Measurements from ENCODE around the gene HELZ. TPM values are rescaled to one million over a fixed set of nuclear protein-coding genes. Genes with fewer than 3 reads are reported as not detected.
"Not testable (repeated sequence)": the region's sequence is repeated elsewhere in the genome, so short reads cannot be mapped to it uniquely, and the experiment has no call there.

Gene HELZ
- polyA plus RNA-seq, 3 donors = 28.2 to 42.9 (median 32.5) TPM

DNA sequence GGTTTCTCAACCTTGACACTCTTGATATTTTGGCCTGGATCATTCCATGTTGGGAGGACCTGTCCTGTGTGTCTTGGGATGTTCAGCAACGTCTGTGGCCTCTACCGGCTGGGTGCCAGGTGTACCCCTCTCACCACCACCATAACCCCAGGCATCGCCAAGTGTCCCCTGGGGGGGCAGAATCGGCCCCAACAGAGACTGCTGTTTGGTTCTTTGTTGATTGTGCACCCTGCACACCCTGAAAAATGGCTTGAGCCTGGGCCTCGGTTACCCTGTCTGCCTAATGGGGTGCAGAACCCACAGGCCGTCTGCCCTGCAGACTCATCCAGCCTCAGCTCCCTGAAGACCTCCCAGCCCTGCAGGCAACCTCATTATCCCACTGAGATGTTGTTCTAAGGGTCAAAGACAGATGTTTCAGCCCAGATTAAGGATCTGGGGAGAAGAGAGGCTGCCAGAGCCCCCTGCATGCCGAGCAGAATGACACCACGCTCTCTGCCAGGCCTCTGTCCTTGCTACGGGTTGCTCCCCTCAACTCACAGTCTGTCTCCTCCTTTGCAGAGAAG, 191.5 kb downstream of the HELZ start:
- no peak for DNase-seq

DNA sequence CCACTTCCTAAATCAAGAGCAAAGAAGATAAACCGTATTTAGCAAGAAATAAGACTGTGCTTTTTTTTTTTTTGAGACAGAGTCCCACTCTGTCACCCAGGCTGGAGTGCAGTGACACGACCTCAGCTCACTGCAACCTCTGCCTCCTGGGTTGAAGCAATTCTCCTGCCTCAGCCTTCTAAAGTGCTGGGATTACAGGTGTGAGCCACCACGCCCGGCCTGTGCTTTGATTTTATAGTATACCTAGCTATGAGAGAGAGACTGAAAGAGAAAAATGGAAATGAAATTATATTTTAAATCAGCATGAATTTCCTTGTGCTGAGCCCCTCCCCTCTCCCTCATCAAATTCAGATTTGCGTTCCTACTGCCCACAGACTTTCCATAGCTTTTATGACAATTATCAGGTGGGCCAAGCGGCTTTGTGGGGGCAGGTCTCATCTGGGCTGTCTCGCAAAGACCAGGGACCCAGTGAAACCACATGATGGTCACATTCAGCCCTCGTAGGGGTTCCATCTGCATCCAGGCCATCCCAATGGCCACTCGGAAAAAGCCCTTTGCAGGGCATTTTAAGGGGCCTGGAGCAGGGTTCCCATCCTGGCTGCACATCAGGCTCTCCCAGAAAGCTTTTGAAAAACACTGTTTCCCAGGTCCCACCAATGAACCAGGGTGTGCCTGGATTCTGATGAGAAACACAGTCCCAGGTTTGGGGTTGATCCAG, 192.1 kb downstream of the HELZ start:
- DNase-seq = no peak

DNA sequence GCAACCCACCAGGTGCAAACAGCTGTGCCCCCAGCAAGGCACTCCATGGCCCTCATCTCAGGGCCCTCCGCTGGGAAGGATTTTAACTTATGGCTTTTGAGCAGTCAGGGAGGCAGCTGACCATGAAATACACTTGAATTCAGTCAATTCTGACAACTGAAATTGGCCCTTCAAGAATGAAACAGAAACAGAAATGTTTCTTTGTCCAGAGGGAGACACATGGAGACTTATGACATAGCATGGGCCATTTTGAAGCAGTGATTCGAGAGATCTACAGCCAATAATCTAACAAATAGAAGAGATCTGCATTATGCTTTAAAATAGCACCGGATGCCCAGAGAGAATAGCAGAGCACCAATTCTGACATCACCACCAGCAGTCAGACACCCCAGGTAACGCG, 193.2 kb downstream of the HELZ start:
- DNase-seq = no peak

DNA sequence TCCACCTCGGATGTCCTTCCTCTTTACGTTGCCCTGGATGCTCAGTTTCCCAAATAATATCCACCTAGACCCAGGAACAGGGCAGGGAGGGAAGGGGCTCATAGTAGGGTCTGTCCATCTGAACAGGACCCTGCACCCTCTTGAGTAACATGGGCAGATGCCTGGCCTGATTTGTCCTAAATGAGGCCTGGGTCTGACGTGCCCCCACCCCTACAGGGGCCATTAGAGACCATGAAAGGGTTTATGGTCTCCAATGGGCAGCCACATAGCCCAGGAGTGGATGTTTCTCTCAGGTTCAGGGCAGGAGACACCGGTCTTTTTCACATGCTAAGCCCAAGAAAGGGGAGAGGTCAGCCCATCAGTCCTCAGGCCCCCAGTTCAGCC, 193.8 kb downstream of the HELZ start:
- DNase-seq = no peak

DNA sequence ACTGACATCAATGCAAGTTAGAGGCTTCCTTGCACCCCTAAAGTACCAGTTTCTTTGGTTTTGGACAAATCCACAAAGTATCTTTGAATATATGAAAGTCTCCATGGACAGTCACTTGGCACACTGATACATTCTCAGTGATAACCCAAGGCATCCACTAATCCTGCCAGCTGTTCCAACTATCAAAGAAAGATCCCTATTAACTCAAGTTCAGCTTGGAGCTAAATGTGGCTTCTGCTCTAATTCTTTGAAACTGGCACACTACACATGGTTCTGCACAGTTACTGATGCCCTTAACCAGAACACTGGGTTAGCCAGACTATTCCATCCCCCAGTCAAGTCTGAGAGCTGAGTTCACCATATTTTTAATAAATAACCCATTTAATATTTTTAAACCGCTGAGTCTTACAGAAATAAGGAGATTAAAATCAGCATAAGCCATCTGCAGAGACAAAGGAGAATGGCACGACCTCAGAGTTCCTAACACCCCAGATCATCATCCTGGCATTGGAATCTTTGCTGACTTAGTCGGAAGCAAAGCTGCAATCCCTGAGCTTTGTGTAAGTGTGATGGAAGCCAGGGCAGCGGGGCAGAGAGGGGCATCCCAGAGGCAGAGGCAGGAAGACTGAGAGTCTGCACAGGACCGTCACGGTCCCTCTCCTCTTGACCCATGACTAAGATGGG, 194.4 kb downstream of the HELZ start:
- no peak for DNase-seq

DNA sequence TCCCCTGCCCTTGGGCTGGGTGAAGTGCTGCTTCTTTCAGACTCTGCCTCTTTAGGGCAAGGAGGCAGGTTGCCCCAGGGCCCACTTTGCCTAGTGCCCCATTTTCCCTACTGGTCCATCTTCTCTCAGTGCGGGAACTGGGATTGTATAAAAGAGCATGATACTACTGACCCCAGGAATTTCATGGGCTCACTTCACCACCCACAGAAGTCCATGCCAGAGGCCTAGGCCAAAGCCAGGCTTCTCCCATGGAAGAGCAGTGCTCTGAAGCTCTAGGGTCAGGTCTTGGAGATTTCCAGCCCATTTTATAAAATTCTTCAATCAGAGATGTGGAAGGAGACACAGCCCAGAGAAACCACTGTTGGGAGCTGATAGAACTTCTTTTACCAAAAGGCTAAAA, 194.9 kb downstream of the HELZ start:
- DNase-seq = no peak

DNA sequence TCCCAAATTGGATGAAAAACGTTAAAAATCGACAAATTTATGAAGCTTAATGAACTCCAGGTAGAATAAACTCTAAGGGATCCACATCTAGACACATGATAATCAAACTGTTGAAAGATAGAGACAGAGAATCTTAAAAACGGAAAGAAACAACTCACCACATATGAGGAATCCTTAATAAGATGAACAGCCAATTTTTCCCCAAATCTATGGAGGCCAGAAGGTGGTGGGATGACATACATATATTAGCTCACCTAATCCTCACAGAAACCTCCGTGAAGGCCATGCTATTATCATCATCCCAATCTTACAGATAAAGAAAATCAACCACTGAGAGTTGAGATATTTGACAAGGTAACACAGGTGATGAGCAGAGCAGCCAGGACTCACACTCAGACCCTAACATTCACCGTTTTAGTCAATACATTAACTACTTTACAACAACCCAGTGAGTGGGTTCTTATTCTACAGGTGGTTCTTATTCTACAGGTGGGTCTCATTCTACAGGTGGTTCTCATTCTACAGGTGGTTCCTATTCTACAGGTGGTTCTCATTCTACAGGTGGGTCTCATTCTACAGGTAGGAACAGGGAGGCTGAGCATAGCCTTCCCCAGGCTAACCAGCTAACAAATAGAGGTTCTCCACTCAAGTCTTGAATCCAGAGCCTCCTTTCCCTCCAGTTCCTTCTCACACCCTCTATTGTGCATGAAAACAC, 195.8 kb downstream of the HELZ start:
- DNase-seq = no peak

DNA sequence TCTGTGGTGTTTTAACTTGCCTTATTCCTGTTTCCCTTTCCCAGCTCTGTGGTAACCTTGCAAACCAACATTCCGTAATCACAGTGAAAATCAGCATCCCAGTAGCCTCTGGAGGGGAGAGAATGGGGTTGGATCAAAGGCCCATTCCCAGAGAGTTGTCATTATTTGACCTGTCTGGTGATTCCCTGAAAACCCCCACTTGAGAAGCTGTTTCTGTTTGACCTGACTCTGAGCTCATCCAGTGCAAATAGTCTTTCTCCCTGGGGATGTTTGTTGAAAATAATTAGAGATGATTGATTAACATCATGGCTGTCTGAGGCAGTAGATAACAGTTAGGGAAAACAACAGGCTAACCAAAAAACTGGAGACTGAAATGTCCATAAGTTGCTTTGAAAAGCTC, 197.6 kb downstream of the HELZ start:
- no peak for DNase-seq

DNA sequence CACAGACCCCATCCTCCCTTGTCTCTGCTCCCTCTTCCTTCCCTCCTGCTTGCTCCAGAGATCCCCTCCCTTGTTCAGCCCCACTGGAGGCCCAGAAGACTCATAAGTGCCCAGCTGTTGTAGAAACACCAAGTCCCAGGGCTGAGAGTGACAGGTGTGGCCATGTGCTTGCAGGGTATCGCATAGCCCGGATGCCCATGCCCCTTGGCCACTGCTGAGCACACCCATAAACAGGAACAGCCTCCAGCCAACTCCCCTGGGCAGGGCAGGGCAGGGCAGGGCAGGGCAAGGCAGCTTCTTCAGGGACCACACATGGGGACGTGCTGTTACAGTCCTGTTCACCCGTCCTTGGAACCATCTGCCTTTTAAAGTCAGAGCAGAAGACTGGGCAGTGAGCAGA, 198.6 kb downstream of the HELZ start:
- no peak for DNase-seq

DNA sequence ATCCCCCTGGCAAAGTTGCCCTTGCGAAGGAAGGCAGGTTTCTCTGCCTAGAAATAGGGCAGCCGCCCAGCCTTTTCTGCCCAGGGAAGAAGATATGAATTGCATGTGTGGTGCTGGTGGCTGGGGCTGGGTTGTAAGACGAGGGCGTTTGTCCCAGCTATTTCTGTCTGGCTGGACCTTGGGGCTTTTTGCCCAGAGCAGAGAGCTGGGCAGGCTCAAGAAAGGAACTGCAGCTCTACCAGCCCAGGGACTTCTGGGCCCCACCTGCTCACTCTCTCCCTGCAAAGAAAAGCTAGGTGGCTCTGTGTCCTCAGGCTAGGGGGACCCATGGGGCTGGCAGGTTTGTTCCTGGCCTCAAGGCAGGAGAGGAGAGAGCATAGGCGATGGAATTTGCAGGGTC, 200.1 kb downstream of the HELZ start:
- no peak for DNase-seq

DNA sequence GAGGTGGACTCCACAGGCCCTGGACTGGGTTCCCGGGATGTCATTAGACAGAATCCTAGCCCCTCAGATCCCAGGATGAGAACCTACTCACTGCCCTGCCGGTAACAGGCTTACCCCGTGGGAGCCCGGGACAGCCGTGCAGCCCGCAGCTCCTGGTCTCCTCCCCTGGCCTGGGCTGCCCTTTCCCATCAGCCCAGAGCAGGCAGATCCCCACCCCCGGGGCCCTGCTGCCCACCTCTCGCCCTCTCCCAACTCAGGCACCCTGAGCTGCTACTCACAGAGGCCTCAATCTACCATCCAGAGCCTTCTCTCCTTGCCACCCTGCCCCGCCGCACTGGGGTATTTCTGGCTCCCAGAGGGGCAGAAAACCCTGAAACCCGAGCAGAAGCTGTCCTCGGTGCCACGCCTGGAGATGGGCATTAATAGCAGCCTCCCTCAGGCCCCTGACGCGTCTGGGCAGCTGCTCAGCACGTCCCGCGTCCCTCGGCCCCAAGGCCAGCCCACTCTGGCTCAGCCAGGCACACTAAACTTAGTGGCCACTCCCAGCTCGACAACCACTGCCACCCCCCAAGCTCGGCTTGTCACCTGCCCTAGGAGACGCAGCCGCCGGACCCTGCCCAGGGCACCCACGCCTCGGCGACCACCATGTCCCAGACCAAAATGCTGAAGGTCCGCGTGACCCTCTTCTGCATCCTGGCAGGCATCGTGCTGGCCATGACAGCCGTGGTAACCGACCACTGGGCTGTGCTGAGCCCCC, 200.8 kb downstream of the HELZ start, which contains the start of gene CACNG1:
TSS of gene CACNG1 (plus strand) at position 539 of the 757 bp plus-strand sequence. CDS start at position 646, 107 bp downstream.
- DNase-seq = no peak

DNA sequence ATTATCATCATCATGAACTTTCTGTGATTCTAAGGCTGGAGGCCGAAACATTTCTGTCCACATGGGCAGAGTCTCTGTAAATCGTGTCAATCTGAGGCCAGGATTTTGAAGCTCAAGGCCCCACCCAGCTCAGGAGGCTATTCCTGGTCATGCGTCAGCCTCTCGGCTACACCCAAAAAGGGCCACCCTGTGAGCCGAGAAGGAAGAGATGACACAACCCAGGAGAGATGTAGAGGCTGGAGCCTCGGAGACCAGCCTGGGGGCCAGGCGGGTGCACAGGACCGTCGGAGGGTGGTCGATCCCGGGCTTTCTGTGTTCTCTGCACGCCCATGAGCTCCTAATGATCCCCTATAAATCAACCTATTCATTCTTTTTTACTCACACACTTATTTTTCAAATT, 201.7 kb downstream of the HELZ start:
- no peak for DNase-seq

DNA sequence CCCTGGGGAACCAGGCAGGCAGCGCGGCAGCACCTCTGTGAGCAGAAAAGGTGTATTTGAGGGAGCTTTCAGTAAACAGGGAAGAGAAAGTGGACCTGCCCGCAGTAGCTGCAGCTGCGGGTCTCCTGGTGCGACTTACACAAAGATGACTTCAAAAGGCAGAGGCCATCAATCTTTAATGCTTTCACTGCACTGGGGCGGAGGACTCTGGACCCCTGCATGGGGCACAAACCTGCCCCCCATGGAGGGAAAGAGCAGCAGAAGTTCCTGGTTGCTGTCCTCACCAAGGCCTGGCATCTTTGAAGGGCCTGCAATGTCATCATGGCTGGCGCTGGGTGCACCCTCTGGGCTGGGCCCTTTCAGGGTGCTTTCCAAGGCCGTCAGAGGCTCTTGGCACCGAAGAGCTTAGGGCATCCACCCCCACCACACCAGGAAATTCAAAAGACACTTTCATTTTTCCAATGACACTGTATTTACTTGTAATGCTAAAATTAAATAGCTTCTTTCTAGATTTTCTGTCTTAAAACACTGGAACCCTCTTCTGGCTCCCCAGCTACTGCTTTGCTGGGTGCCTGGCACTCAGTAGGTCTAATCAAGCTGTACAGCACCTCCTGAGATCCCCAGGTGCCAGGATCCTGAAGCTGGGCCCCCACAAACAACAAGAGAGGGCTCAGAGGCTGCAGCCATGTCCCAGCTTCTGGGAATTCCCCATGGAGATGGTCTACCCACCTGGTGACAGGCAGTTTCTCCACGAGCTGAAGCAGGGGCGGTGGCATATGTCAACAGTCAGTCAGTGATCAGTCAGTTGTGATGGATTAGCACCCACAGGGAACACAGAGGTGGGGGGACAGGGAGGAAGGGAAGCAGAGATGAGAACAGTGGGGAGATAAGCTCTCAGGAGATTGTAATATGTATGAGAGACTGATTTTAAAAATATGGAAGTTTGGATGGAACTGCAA, 202.8 kb downstream of the HELZ start:
- no peak for DNase-seq

DNA sequence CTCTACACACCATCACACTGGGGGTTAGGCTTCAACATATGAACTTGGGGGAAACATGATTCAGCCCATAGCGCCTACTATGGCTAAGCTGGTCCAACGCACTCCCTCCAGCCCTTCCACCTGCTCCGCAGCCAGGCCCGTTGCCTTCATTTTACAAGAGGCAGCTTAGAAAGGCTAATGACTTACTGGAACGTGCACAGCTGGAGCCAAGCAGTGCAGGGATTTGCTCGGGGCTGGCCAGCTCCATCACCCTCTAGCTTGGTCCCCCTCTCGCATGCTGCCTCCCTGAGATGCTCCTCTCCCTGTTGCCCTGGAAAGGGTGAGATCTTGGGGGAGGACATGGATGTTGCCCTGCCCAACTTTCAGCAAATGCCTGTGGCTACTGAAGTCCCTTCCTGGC, 203.5 kb downstream of the HELZ start:
- no peak for DNase-seq

DNA sequence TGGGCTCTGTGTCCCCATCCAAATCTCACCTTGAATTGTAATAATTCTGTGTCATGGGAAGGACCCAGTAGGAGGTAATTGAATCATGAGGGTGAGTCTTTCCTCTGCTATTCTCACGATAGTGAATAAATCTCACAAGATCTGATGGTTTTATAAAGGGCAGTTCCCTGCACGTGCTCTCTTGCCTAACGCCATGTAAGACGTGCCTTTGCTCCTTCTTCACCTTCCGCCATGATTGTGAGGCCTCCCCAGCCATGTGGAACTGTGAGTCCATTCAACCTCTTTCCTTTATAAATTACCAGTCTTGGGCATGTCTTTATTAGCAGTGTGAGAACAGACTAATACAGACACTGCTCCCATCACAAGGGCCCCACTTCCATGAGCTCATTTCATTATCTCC, 203.9 kb downstream of the HELZ start:
- not testable (repeated sequence) for DNase-seq

DNA sequence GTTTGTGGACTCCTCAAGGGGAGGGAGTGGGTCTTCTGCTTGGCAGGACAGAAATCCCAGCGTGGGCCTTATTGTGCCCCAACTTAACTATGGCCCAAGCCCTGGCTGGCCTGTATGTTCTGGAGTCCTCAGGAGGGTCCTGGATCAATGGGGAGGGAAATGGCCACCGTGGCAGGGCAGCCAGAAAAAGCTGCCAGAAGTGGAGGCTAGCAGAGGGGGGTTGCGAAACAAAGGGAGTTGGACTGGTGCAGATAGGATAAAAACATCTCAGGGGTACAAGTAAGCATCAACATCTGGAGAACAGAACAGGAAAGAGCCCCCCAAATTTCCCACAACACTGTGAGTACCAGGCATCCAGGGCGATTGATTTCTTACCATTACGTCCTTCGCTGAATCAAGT, 204.3 kb downstream of the HELZ start:
- no peak for DNase-seq

DNA sequence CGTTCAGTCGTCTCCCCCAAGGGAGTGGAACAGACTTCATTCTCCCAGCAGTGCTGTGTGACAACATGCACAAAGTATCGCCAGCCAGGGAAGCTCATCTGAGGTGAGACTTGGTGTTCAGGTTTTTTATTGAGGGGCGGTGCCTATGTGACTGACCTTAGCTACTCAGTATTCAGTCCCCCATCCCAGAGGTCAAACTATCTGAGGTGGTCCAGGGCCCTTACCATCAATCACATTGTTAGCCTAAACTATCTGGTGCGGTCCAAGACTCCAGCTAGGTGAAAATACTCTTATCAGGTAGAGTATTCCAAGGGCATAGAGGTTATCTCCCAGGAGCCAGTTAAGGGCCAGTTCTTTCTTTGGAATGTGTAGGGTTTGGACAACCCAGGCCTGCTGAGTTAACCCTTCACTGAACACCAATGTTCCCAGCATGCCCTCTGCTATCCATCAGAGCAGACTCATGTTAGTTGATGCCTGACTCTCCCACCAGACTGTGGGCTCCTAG, 206.1 kb downstream of the HELZ start:
- DNase-seq = no peak

DNA sequence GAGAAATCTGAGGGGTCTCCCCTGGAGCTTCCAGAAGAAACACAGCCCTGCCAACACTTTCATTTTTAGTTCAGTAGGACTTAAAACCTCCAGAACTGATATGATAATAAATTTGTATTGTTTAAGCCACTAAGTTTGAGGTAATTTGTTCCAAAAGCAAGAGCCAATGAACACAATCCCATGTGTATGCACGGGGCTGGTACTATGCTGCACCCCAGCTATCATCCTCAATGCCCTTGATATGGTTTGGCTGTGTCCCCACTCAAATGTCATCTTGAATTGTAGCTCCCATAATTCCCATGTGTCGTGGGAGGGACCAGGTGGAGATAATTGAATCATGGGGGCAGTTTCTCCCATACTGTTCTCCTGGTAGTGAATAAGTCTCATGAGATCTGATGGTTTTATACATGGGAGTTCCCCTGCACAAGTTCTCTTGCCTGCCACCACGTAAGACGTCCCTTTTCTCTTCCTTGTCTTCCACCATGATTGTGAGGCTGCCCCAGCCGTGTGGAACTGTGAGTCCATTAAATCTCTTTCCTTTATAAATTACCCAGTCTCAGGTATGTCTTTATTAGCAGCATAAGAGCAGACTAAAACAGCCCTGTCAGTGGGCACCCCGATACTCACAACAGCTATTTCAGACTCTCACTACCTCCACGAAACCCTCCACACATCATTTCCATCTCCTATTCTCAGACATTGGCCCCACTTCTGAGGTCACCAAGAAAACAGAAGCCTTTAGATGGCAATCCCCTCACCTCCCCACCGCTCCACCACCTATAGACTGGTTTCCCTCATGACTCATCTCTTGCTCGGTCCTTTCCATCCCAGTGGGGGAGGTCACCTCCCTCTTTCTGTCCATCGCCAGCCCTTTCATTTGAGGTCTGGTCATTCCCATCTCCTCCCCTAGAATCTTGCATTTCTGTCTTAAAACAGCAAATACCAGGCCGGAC, 209.6 kb downstream of the HELZ start:
- DNase-seq = no peak

DNA sequence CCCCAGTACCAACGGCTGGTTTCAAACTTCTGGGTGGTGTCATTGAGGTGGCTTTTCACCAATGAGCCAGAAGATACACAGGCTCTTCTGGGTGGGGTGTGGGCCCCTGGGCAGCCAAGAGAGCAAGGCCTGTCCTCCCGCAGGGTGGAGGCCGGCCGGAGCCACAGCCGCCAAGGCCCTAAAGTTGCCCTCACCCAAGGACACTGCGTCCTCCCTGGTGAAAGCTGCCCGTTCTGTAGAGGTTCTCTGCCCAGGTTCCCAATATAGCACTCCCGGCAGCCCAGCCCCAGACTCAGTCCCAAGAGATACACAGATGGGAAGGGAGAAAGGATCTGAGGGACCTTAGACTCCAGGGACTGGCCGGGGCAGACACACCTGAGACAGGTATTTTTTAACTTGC, 211.4 kb downstream of the HELZ start:
- no peak for DNase-seq

All from renal pelvis (tissue), 4 donors.